HL-60 (cell line): ENCODE results near the gene MICU1.

Experiments used
- DNase-seq, 2 experiments: peaks; one replicate each; pipeline ENCODE4 v3.0.0-alpha.2; 2010 to 2020; ENCODE audit warnings: low read depth in 1 of 2, low spot score in 1 of 2
- H3K27ac ChIP-seq: fragments of 250-450 bp; sonication (Bioruptor Pico); replicated peaks from 2 replicates; pipeline ENCODE4 v1.5.1; 2020; ENCODE audit warnings: mild to moderate bottlenecking, moderate library complexity
- H3K27me3 ChIP-seq: fragments of 250-450 bp; sonication (Bioruptor Pico); 2 replicates; pipeline ENCODE4 v1.5.1; 2021; ENCODE audit warnings: mild to moderate bottlenecking, moderate library complexity; ENCODE audit not compliant: insufficient read depth, poor library complexity, severe bottlenecking
- H3K4me3 ChIP-seq: replicated peaks from 2 replicates; pipeline ENCODE4 v1.5.1; 2011; ENCODE audit warnings: mild to moderate bottlenecking, control low read depth, low read length; ENCODE audit not compliant: insufficient read depth
- GABPA ChIP-seq: IDR thresholded peaks from 2 replicates; pipeline ENCODE4 v1.6.1; 2012; ENCODE audit warnings: low read depth
- POLR2AphosphoS5 ChIP-seq: IDR thresholded peaks from 2 replicates; pipeline ENCODE4 v1.6.1; 2012; ENCODE audit warnings: low read depth
- SPI1 ChIP-seq: IDR thresholded peaks from 2 replicates; pipeline ENCODE4 v1.6.1; 2012; ENCODE audit warnings: low read depth, mild to moderate bottlenecking, borderline replicate concordance
- TF ChIP-seq, protein P1 (sequence below): IDR thresholded peaks from 2 replicates; pipeline ENCODE4 v1.6.1; 2012; ENCODE audit warnings: low read depth; ENCODE audit not compliant: insufficient replicate concordance
- TF ChIP-seq, protein P2 (sequence below): IDR thresholded peaks from one replicate; pipeline ENCODE4 v1.5.1; 2011; ENCODE audit warnings: low read length, control low read depth, inconsistent platforms; ENCODE audit not compliant: insufficient read depth

MICU1 gene

DNA sequence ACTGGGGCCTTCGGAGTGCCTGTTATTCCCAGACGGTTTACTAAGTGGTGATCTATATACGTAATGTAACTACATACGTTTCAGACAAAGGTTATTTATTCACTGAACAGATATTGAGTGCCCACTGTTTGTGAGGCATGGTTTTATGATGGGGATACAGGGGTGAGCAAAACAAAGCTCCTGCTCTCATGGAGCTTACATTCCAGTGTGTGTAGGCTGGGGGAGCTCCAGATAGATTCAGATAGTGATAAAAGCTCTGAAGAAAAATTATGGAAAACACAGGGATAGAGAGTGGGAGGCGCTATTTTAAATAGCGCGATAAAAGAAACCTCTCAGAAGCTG lies 270.7 kb downstream of the MICU1 start:
- no peaks in the 10 kb centered on the region for H3K27me3 ChIP-seq
- TF ChIP-seq SPI1: no peak
- TF ChIP-seq GABPA: no peak
- TF ChIP-seq, protein P1, sequence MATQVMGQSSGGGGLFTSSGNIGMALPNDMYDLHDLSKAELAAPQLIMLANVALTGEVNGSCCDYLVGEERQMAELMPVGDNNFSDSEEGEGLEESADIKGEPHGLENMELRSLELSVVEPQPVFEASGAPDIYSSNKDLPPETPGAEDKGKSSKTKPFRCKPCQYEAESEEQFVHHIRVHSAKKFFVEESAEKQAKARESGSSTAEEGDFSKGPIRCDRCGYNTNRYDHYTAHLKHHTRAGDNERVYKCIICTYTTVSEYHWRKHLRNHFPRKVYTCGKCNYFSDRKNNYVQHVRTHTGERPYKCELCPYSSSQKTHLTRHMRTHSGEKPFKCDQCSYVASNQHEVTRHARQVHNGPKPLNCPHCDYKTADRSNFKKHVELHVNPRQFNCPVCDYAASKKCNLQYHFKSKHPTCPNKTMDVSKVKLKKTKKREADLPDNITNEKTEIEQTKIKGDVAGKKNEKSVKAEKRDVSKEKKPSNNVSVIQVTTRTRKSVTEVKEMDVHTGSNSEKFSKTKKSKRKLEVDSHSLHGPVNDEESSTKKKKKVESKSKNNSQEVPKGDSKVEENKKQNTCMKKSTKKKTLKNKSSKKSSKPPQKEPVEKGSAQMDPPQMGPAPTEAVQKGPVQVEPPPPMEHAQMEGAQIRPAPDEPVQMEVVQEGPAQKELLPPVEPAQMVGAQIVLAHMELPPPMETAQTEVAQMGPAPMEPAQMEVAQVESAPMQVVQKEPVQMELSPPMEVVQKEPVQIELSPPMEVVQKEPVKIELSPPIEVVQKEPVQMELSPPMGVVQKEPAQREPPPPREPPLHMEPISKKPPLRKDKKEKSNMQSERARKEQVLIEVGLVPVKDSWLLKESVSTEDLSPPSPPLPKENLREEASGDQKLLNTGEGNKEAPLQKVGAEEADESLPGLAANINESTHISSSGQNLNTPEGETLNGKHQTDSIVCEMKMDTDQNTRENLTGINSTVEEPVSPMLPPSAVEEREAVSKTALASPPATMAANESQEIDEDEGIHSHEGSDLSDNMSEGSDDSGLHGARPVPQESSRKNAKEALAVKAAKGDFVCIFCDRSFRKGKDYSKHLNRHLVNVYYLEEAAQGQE: no peak
- TF ChIP-seq, protein P2, sequence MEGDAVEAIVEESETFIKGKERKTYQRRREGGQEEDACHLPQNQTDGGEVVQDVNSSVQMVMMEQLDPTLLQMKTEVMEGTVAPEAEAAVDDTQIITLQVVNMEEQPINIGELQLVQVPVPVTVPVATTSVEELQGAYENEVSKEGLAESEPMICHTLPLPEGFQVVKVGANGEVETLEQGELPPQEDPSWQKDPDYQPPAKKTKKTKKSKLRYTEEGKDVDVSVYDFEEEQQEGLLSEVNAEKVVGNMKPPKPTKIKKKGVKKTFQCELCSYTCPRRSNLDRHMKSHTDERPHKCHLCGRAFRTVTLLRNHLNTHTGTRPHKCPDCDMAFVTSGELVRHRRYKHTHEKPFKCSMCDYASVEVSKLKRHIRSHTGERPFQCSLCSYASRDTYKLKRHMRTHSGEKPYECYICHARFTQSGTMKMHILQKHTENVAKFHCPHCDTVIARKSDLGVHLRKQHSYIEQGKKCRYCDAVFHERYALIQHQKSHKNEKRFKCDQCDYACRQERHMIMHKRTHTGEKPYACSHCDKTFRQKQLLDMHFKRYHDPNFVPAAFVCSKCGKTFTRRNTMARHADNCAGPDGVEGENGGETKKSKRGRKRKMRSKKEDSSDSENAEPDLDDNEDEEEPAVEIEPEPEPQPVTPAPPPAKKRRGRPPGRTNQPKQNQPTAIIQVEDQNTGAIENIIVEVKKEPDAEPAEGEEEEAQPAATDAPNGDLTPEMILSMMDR: no peak
- TF ChIP-seq POLR2AphosphoS5: no peak
- DNase-seq: no peak
- H3K27ac ChIP-seq: peak overlapping the region; percentile 99
- H3K4me3 ChIP-seq: peak overlapping the region; percentile 79

DNA sequence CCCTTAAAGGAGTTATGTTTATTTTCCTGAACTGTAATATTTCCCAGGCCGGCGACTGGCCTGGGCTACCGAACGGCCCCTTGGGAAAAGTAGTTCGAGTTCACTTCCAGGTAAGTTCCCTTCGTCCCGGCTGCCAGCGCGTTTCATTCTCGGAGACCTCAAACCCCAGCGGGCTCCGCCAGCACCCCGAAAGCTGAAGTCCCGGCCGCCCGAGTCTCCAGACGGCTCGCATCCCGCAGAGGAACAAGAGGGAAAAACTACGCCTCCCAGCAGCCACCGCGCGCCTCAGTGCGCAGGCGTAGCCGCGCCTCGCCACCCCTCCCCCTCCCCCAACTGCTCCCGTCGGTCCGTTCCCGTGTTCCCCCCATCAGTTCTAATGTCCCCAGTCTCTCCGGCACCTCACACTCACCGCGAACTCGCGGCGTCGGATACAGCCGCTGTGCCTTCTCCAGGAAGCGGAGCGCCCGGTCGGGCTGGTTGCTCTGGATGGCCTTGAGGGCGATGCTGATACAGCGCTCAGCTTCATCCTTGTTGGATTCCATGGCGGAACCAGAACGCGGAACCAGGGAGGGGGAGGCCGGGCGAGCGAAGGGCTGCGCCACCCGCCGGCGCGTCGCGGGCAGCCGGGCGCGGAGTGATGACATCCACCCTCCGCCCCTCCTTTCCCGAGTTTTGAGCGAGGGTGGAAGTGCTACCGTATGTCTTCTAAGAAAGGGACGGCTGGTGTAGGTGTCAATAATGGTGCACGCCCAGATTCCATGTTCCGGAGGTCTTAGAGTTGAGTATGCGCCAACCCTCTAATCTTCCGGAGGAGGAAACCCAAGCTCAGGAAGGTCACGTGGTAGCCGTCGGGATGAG lies 271.3 kb downstream of the MICU1 start, which contains the start of gene DNAJB12:
Gene DNAJB12, minus strand, starts transcription at position 564 of the 858 bp plus-strand sequence. Its CDS starts 22 bp downstream, at position 542.
- peak within 1 kb of the TSS; percentile 79 for H3K4me3 ChIP-seq
- DNase-seq: peak; percentile 93 to 95
- TF ChIP-seq GABPA (peak; percentile 81), POLR2AphosphoS5 (peak; percentile 91), SPI1 (peak; percentile 15; the same call in 1 of the 2 replicates)
- TF ChIP-seq, protein P2: no peak
- TF ChIP-seq, protein P1: peak; percentile 69
- peak within 1 kb of the TSS; percentile 99 for H3K27ac ChIP-seq
- no peaks in the 10 kb centered on the region for H3K27me3 ChIP-seq

DNA sequence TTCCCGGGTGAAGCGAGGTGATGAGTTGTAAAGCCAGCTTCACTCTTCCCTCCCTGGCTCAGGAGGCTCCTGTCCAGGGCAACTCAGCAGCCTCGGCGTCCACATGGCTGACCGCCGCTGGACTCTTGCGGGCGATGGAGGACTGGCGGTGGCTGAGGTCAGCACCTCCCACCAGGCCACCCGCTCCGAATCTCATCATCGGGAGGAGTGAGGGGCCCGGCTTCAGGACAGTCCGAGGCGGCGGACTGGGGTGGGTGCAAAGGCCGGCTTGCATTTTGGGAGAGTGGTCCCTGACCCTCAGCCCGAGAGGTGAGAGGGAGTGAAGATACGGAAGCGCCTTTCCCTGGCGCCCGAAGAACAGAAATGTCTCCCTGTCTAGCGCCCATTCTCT lies 271.9 kb downstream of the MICU1 start:
- TF ChIP-seq, protein P1: no peak
- TF ChIP-seq SPI1 (no peak), POLR2AphosphoS5 (no peak), GABPA (no peak)
- TF ChIP-seq, protein P2: no peak
- DNase-seq: peak in 1 of 2 experiments; percentile 9
- no peaks in the 10 kb centered on the region for H3K27me3 ChIP-seq
- peak overlapping the region; percentile 99 for H3K27ac ChIP-seq
- peak overlapping the region; percentile 79 for H3K4me3 ChIP-seq
